HG02973 (cell line): ENCODE data around the gene SUN2.
"Not testable (repeated sequence)": the region's sequence is repeated elsewhere in the genome, so short reads cannot be mapped to it uniquely, and the experiment has no call there.

Source experiments
- ATAC-seq: cut with Tn5 transposase; IDR thresholded peaks from one replicate; pipeline ENCODE4 v1.9.1; 2021; ENCODE audit warnings: moderate library complexity; ENCODE audit not compliant: unreplicated experiment

The SUN2 gene

GRCh38 chr22:38755911-38756532 is at the start of gene SUN2:
SUN2 (minus strand) TSS chr22:38755998; CDS start chr22:38752628, 3,370 bp downstream.
- ATAC-seq: peak; percentile 58

DNA sequence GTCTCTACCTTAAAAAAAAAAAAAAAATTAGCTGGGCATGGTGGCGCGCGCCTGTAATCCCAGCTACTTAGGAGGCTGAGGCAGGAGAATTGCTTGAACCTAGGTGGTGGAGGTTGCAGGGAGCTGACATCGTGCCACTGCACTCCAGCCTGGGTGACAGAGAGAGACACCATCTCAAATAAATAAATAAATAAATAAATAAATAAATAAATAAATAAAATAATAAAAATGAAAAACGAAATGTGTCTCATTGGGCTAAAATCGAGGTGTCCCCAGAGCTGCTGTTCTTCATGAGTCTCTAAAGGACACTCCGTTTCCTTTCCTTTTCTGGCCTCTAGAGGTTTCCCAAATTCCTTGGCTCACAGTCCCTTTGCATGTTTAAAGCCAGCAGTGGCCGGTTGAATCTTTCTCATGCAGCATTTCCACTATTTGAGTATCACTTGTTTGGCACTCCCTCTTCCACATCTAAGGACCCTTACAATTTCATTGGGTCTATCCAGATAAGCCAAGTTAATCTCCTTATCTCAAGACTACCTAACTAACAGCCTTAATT is 49.3 kb upstream of the SUN2 start:
- ATAC-seq: not testable (repeated sequence)

GRCh38 chr22:38802671-38803121 is 46.9 kb upstream of the SUN2 start:
- no peak for ATAC-seq

DNA sequence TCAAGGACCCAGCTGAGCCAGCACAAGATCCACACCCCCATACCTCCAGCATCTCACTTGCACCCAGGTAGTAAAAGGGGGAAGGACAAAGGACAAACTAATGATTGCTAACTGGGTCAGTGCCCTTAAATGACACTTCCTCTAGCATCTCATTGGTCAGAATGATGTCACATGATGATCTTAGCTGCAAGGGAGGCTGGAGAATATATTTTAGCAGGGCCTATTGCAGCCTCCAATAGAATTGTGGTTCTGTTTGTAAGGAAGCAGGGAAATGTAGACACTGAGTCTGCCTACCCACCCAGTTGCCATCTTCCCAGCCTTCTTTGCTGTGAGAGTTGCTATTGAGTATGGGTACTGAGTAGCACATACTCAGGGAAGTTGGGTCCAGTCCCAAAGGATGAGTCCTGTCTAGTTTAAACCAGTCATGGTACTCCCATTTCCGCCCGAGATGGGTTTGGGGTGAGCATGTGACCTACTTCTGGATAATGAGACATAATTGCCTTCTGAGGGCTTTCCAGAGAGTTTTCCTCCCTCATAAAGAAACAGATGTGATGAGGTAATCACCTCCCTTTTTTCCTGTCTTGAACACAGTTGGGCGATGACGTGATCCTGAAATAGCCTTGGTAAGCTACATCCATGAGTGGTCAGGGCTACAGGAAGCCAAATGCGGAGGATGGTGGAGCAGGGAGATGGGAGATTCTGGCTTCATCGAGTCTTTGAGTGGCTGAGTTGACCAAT is 43.6 kb upstream of the SUN2 start:
- no peak for ATAC-seq

DNA sequence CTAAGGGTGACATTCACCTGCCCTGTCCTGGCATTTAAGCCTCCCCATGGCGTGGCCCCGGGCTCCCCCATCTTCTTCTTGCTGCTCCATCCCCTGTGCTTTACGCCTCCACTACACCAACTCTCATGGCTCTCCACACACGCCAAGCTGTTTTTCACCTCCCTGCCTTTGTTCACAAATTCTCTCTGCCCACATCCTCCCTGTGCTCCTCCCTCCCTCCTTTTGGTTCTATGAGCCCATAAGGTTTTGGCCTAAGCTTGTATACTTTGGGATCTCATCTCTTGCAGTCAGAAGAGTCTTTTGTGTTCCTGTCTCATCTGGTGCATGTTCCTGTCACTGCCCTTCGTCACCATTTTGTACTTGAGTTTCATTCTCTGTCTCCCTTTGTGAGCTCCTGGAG is 42.7 kb upstream of the SUN2 start:
- no peak for ATAC-seq

DNA sequence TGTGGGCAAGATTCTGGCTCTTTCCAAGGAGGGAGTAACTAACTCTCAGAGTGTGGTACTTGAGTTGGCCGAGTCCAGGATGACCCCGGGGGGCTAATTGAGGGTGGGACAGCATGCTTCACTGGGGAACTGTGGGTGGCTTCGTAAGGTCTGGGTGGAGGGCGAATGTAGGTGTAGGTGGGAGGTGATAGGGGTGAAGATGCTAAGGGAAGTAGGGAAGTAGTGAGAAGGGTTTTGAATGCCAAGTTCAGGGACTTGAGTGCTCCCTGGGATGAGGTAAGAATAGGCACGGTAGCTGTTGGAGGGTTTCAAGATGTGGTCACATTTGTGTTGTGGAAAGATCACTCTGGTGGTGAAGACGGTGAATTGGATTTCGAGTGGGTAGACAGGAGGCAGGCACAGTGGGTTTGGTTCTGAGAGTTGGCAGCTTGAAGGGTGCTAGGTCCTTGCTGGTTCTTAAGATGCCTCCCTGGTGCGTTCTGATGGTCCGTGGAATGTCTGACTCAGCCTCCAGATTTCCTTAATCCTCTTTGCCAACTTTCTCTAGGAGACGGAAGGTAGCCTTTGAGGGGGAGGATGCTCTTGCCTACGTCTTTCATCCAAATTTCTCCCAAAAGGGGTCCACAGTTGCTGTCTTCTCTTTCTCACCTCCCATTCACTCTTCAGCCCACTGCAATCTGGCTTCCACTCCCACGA is 40.6 kb upstream of the SUN2 start:
- ATAC-seq: no peak

- ATAC-seq: no peak
These were observed 39.8 kb upstream of the SUN2 start for GRCh38 chr22:38795569-38795968.

DNA sequence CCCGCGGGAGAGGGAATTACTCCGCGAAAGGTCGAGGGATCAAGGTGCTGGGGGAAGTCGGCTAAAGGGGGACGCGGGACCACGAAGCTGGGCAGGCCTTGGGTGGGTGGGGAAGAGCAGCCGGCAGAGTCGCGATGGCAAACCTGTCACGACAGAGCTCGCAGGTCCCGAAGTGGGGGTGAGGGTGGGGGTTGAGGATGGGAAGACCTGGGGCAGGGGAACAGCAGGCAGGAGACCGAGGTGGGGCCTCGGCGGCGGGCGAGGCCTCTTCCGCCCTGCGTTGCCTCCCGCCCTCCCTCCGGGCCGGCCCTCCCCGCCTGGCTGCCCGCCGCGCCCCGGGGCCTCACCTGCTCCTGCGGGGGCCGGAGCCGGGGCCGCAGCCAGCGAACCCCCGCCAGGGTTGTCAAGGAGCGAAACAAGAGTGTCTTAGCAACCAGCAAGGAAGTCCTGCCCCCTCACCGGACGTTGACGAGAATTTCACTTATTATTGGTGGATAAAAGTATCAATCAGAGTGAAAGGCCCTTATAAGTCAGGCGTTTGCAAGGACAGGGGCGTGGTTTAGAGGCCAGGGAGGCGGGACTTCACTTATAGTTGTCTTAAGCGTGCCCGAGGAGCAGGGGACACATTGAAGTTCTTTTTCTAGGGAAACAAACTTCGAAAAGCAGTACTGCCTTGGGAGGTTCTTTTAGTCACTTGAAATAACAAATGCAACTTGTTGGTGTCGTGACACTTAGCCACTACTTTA is 38.1 kb upstream of the SUN2 start, which contains the start of gene DNAL4:
DNAL4 (minus strand) TSS at position 423 of the 746 bp plus-strand sequence. CDS start 11,412 bp downstream, outside the sequence.
- ATAC-seq: peak; percentile 92

DNA sequence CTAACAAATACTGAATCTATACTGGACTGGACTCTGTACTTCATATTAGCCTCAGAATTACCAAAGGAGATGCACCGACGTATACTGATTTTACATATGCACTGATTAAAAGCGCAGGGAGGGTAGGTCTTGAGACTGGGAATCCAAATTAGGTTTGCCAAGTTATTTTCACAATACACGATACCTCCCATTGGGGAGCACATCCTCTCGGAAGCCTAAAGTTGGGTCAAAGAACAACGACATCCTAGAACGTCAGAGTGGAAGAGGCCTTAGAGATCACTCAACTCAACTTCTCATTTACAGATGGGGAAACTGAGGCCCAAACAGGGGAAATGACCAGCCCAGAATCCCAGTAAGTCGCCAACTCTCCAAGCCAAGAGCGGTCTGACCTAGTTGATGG is 37.5 kb upstream of the SUN2 start:
- ATAC-seq: no peak

DNA sequence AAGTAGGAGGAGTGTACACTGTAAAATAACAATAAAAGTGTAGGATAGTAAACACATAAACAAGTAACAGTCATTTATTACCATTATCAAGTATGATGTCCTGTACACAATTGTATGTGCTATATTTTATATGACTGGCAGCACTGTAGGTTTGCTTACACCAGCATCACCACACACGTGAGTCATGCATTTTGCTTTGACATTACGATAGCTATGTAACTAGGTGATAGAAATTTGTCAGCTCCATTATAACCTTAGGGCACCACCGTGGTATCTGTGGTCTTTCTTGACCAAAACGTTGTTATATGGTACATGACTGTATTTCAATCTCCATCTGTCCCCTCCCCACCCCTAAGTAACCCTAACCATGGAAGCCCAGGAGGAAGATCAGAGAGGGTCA is 37.0 kb upstream of the SUN2 start:
- no peak for ATAC-seq

GRCh38 chr22:38789606-38790005 is 33.8 kb upstream of the SUN2 start:
- ATAC-seq: no peak

- no peak for ATAC-seq
These were observed 33.0 kb upstream of the SUN2 start for GRCh38 chr22:38788846-38789245.

- ATAC-seq: no peak
These were observed 32.4 kb upstream of the SUN2 start for GRCh38 chr22:38788021-38788816.

GRCh38 chr22:38786631-38787030 is 30.8 kb upstream of the SUN2 start:
- no peak for ATAC-seq

GRCh38 chr22:38784856-38785255 is 29.1 kb upstream of the SUN2 start:
- no peak for ATAC-seq

- no peak for ATAC-seq
These were observed 28.2 kb upstream of the SUN2 start for GRCh38 chr22:38784035-38784434.

- no peak for ATAC-seq
These were observed 27.4 kb upstream of the SUN2 start for GRCh38 chr22:38783095-38783615.

DNA sequence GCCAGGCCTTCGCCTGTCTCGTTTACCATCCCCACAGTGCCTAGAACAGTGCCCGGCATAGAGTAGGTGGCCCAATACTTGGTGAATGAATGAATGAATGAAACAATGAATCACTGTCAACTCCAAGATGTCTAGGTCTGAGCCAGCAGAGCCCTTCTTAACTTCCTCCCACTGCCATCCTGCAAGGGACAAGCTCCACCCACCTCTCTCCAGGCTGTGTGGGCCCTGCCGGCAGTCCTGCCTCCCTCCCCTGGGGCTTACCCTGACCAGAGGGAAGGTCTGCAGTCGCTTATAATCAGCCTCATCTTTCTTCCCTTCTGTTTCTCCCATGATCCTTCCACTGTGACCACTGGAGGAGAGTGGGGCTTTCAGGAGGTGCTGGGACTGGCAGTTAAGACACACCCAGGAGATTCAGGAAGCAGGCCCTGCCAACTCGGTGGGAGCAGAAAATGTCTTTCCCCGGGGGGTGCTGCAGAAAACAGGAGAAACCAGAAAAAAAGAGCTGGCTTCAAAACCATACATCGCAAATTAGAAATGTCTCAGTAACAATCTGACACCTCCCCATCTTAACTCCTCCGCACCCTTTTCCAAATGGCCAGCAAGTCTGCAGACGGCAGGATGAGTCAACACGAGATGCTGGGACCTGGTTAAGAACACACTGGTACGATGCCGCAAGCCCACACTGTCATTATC is 26.8 kb upstream of the SUN2 start:
- no peak for ATAC-seq

DNA sequence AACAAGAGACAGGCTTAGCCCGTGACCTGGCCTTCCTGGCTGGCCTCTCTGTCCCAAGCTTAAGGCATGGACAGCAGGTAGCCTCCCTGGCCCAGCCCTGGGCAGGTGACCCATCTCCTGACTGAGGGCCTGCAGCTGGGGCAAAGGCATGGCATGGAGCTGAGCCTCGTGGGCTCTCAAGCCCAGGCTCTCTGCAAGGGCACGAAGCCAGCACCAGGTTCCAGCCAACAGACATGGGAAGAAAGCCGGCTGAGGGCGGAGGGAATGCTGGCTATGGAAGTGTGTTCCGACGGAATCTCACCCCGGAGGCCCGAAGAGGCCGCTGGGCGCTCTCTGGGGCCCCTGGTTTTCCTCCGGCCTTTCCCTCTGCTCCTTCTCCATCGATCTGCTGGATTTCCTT is 25.2 kb upstream of the SUN2 start:
- no peak for ATAC-seq
